Measurements from ENCODE around the gene KDM6A.
"Not testable (repeated sequence)": the region's sequence is repeated elsewhere in the genome, so short reads cannot be mapped to it uniquely, and the experiment has no call there.

Gene KDM6A

DNA sequence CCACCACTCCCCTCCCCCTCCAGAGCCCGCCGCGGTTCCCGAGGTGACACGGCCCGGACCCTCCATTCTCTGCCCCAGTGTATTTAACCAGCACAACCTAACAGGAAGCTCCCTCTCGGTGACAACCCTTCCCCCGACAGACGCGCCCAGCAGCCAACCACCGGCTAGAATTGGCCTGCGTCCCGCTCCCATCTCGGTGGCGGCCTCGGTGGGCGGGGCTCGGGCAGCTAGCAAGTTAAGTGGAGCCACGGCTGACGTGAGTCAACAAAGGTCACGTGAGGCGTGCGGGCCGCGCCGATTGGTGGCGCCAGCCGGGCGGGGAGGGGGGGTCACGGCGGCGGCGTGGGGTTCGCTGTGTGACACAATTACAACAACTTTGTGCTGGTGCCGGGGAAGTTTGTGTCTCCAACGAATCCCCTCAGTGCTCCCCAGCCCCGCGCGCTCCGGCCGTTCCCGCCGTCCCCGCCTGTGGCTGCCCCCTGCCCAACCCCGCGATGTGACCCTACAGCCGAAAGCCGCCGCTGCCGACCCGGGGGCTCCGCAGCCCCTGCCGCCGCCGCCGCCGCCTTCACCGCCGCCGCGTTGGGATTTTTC, at the start of gene KDM6A:
Gene KDM6A, plus strand, starts transcription at position 368 of the 594 bp plus-strand sequence. CDS start 364 bp downstream, outside the sequence.
- FAIRE-seq, result peak; percentile 80

- FAIRE-seq, result not testable (repeated sequence)
These were observed 49.8 kb upstream of the KDM6A start for GRCh38 chrX:44823193-44823592.

DNA sequence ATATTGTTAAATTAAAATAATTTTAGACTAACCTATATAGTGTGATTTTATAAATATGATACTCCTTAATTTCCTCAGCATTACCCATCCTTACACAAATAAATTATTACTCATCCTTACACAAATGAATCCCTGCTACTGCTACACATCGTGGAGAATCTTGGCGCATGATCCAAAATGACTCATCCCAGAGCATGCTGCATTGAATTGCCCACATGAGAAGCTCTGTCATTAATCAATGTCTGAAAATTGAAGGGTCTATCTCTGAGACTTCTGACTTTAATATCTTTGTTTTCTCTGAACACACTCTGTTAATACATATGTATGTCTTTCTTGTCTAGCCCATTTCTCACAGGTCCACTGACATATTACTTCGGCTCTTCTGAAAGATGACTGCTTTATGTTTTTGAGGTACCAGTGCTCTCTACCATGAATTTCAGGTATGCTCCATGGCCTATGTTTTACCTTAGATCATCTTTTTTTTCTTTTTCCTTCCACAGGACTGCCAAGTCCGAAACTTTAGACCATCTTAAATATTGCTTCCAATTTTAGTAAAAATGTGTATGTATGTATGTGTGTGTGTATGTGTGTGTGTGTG, 44.9 kb upstream of the KDM6A start:
- no peak for FAIRE-seq

- FAIRE-seq, result no peak
These were observed 43.2 kb upstream of the KDM6A start for GRCh38 chrX:44829832-44830231.

- FAIRE-seq, result no peak
These were observed 30.3 kb upstream of the KDM6A start for GRCh38 chrX:44842550-44843317.

DNA sequence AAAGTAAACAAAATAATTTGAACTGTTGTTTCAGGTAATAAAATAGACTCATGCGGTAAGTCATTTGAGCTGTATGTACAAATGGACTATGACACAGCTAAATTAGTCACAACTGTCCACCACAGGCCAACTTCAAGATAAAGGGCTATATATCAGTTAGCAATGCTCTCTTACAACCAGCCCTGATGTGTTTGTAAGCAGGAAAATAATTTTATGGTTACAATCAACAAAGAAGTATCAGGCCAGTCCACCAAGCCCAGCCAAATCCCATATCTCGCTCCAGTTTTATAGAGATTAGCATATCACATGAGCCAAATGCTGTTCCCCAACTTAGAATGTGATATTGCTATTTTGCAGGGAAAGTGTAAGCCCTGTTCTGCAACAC, 29.7 kb upstream of the KDM6A start:
- no peak for FAIRE-seq

- FAIRE-seq, result no peak
These were observed 29.2 kb upstream of the KDM6A start, which contains the start of gene DUSP21 for GRCh38 chrX:44843753-44844152. Gene DUSP21, plus strand, starts transcription at chrX:44844021. Its CDS starts 112 bp downstream, at chrX:44844133.

DNA sequence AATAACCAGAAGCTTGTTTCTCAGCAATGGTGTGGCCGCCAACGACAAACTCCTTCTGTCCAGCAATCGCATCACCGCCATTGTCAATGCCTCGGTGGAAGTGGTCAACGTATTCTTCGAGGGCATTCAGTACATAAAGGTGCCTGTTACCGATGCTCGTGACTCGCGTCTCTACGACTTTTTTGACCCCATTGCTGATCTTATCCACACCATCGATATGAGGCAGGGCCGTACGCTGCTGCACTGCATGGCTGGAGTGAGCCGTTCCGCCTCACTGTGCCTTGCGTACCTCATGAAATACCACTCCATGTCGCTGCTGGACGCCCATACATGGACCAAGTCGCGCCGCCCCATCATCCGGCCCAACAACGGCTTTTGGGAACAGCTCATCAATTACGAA, 28.8 kb upstream of the KDM6A start:
- no peak for FAIRE-seq

- not testable (repeated sequence) for FAIRE-seq
These were observed 22.1 kb upstream of the KDM6A start for GRCh38 chrX:44850891-44851290.

GRCh38 chrX:44871114-44871645, 1.8 kb upstream of the KDM6A start:
- no peak for FAIRE-seq

GRCh38 chrX:44871931-44872820, 812 bp upstream of the KDM6A start:
- FAIRE-seq, result no peak

DNA sequence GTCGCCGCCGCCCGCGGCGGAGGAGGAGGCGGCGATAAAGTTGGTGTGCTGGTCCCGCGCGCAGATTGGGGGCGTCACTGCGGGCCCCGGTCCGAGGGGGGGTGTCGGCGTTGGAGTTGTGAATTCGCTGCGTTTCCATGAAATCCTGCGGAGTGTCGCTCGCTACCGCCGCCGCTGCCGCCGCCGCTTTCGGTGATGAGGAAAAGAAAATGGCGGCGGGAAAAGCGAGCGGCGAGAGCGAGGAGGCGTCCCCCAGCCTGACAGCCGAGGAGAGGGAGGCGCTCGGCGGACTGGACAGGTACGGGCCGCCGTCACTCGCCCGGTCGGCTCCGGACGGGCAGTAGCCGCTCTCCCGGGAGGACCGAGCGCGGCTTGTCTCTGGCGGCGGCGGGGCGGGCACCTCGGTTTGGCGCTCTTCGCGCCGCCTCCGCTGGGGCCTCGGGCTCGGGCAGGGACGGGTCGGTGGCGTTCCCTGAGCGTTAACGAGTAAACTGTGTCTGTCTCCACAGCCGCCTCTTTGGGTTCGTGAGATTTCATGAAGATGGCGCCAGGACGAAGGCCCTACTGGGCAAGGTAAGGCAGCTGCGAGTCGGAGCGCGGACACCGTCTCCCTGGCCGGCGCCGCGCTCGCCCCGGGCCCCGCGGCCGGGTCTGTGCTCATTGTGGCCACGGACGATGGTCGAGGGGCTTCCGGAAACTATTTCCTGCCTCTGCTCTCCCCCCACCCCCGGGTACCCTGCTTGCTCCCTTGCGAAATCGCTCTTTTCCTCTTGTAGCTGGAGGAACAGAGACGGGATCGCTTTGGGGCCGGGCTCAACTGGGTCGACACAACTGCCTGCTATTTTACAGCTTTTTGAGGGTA, 658 bp downstream of the KDM6A start:
- no peak for FAIRE-seq

- FAIRE-seq, result peak; percentile 21
These were observed 1.6 kb downstream of the KDM6A start for GRCh38 chrX:44874420-44875184.

GRCh38 chrX:44875185-44875489, 2.1 kb downstream of the KDM6A start:
- no peak for FAIRE-seq

DNA sequence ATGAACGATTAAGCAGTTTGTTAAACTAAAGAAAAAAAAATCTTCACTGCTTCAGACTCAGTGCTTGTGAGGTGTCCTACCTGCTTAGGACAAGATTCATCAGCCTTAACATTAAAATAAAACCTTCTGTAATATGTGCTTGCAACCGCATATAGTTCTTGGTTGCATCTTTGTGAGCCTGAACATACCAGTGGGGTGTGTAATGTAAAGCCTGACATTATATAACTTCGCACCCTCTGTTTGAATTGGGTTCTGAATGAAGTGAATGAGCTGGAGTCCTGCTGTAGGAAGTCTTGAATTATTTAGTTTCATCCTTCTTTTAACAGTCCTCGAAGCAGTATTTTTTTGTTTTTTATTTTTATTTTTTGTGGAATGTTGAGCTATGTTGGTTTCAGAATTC, 3.1 kb downstream of the KDM6A start:
- no peak for FAIRE-seq

- FAIRE-seq, result no peak
These were observed 3.8 kb downstream of the KDM6A start for GRCh38 chrX:44876767-44877166.

- FAIRE-seq, result no peak
These were observed 5.8 kb downstream of the KDM6A start for GRCh38 chrX:44878780-44879179.

DNA sequence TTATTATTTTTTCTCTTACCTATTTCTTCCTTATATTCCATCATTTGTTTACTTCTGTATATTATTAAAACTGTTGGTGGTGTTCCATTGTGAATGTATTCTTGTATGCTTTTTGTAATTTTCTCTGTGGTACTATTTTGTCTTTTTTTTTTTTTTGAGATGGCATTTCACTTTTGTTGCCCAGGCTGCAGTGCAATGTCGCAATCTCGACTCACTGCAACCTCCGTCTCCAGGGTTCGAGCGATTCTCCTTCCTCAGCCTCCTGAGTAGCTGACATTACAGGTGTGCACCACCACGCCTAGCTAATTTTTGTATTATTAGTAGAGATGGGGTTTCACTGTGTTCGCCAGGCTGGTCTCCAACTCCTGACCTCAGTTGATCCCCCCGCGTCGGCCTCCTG, 8.6 kb downstream of the KDM6A start:
- no peak for FAIRE-seq

DNA sequence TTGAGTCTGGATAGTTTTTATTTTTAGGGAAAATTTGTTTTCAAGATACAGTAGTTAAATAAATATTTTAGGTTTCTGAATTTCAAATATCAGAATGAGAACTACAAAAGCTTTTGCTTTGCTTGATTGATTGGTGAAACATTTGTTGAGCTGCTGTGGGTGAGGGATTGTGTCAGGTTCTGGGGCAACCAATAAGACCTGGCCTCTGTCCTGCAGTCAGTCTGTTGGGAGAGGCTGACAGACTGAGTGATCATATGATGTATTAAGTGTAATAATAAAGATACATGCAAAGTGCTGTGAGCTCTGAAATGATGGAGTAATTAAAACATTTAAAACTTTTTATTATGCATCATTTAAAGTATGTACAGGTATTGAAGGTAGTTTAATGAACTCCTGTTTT, 9.6 kb downstream of the KDM6A start:
- no peak for FAIRE-seq

DNA sequence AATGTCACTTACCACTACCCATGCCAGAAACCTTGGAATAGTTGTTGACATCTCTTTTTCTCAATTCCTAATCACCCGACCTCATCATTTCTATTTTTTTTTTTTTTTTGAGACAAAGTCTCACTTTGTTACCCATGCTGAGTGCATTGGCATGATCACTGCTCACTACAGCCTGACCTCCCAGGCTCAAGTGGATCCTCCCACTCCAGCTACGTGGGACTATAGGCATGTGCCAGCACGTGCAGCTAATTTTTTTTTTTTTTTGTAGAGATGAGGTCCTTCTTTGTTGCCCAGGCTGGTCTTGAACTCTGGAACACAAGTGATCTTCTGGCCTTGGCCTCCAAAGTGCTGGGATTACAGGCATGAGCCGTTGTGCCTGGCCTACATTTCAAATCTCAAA, 12.0 kb downstream of the KDM6A start:
- no peak for FAIRE-seq

GRCh38 chrX:44889824-44890223, 16.8 kb downstream of the KDM6A start:
- FAIRE-seq, result no peak
